Measurements from ENCODE around the gene IRF2BP1.

IRF2BP1 gene

DNA sequence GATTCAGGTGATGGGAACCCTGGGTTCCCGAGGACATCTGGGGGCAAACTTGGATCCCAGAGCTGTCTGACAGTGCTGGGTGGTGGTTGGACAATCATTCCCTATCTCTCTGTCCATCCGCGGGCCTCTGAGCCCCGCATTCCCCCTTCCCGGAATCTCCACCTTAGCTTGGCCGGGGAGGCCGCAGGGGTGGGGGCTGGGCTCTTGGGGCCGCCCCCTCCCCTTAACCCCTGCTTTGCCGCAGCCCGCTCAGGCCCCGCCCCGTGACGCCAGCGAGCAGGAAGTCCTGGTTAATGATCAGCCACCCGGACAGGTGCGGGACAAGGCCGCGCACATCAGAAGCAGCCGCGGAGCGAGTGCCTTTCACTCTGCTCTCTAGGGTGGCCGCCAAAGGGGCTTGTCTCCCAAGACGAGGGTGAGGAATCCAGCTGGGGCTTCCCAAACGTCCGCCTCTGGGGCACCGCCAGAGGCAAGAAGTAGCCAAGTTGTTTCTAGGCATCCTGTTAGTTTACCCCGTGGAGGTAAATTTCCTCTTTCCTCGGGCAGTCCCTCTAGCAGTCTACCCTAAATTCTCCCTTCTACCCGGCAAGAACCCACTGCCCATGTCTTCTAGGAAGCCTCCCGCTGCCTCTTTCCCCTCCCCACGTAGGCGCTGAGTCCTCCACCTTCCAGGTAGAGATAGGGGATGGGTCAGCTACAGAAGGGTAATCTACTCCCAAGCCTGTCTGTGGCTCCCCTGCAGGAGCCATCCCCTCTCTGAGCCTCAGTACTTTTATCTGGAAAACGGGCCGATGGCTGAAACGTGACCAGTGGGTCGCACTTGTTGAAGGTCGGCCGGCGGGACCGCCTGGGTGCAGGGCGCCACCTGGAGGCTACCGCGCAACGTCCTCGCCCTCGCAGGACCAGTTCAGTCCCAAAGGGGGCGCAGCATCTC is 3.0 kb downstream of the IRF2BP1 start:
- Histone ChIP-seq H2AFZ (ENCODE audit: low read depth, low read length) (no peak overlapping the region), H3K36me3 (ENCODE audit: insufficient read depth, low read length) (peaks cover 16% of the 10 kb centered on the region), H3K27me3 (ENCODE audit: insufficient read depth, low read length) (no peaks in the 10 kb centered on the region), H3K4me3 (ENCODE audit: low read length) (no peak overlapping the region), H3K9me3 (ENCODE audit: low read length) (no peaks in the 10 kb centered on the region), H3K4me1 (ENCODE audit: insufficient read depth, low read length) (peaks cover 20% of the 10 kb centered on the region)

DNA sequence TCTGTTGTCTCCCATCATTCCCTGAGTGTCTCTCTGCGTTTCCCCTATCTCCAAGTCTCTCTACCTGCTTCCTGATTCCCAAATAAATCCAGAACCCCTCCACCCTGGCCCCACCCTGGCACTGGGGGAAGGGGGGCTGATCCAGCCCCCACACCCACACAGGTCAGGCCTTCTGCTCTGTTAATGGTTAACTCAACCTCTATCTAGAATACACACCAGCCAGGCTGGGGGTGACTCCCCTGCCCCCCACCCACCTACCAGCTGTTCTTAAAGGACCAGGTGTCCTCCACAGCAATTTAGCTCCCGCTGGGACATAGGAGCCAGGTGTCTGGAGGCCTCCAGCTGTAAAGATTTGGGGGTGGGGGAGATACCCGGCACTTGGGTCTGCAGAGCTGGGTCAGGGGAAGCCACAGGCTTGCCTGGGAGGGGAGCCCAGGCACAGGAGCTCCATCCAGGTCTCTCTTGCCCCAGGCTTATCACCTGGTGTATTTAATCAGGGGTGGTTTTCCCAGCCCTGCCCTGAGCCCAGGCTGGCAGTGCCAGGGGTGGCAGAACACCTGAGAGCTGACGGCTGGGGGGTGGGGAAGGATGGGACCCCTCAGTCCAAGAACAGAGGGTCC is 3.9 kb downstream of the IRF2BP1 start:
- Histone ChIP-seq H3K36me3 (ENCODE audit: insufficient read depth, low read length) (peaks cover 16% of the 10 kb centered on the region), H3K9me3 (ENCODE audit: low read length) (no peaks in the 10 kb centered on the region), H3K4me1 (ENCODE audit: insufficient read depth, low read length) (peaks cover 19% of the 10 kb centered on the region), H3K27me3 (ENCODE audit: insufficient read depth, low read length) (no peaks in the 10 kb centered on the region), H3K4me3 (ENCODE audit: low read length) (no peak overlapping the region), H2AFZ (ENCODE audit: low read depth, low read length) (no peak overlapping the region)

DNA sequence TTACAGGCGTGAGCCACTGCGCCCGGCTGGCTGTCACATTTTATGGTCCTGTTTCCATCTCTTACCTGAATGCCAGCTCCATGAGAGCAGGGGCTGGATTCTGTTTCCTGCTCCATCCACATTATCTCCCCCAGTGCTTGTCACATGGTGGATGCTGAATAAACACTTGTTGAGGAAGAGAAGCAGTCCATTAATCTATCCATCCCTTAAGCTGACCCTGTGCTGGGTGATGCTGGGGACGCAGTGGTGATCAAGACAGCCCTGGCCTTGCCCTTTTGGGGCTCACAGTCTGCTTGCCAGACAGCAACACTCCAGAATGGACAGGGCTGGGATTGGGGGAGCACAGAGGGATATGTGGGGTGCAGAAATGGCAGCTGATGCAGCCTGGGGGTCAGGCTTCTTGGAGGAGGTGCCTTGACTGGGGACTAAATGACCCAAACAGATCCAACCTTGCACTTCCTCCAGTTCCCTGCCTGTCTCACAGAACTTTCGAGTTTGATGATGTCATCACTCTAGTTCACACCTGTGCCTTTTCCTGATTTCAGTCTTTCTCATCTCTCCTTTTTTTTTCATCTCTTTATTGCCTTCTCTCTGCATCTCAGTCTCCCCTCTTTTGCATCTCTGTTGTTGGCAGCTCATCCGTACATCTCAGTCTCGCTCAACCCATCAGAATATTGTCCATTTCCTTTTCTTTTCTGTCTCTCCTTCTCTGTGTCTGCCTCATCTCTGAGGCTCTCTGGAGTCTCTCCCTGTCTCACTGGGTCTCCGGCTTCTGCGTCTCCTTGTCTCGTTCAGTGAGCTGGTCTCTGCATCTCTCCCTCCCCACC is 4.6 kb downstream of the IRF2BP1 start:
- Histone ChIP-seq H3K36me3 (ENCODE audit: insufficient read depth, low read length) (peaks cover 16% of the 10 kb centered on the region), H3K27me3 (ENCODE audit: insufficient read depth, low read length) (no peaks in the 10 kb centered on the region), H3K4me3 (ENCODE audit: low read length) (no peak overlapping the region), H3K9me3 (ENCODE audit: low read length) (no peaks in the 10 kb centered on the region), H3K4me1 (ENCODE audit: insufficient read depth, low read length) (peaks cover 22% of the 10 kb centered on the region), H2AFZ (ENCODE audit: low read depth, low read length) (no peak overlapping the region)

DNA sequence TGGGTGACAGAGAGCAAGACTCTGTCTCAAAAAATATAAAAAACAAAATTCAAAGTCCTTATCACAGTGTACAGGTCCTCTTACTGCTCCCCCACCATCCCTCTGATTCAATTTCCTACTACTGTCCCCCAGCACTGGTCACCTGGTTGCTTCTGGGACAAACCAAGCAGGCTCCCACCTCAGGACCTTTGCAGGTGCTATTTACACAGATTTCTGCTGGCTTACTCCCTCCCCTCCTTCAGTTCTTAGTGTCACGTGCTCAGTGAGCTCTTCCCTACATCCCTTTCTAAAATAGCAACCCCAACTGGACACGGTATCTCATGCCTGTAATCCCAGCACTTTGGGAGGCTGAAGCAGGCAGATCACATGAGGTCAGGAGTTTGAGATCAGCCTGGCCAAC is 6.0 kb downstream of the IRF2BP1 start:
- Histone ChIP-seq H3K4me3 (ENCODE audit: low read length) (no peak overlapping the region), H3K9me3 (ENCODE audit: low read length) (no peaks in the 10 kb centered on the region), H3K27me3 (ENCODE audit: insufficient read depth, low read length) (no peaks in the 10 kb centered on the region), H3K36me3 (ENCODE audit: insufficient read depth, low read length) (peaks cover 16% of the 10 kb centered on the region), H2AFZ (ENCODE audit: low read depth, low read length) (no peak overlapping the region), H3K4me1 (ENCODE audit: insufficient read depth, low read length) (peaks cover 18% of the 10 kb centered on the region)

DNA sequence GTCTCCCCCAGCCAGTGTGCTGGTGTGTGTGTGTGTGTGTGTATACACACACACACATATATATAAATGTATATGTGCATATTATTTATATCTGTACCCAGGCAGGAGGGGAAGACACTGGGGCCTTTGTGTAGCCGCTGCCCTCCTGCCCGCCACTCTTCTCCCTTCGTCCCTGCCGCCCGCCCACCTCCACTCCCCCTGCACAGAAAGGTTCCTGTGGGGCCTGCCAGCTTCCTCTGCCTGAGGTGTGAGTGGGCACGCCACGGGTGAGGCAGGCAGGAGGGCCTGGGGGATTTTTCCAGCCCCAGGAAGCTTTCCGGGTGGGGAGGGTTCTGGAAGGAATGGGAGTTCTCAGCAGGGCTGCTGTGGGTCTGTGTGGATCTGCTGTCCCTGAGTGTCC is 6.9 kb downstream of the IRF2BP1 start:
- no peaks in the 10 kb centered on the region for H3K27me3 ChIP-seq (ENCODE audit: insufficient read depth, low read length)
- no peaks in the 10 kb centered on the region for H3K9me3 ChIP-seq (ENCODE audit: low read length)
- H2AFZ ChIP-seq (ENCODE audit: low read depth, low read length): no peak overlapping the region
- peaks cover 15% of the 10 kb centered on the region for H3K4me1 ChIP-seq (ENCODE audit: insufficient read depth, low read length)
- peaks cover 8% of the 10 kb centered on the region for H3K36me3 ChIP-seq (ENCODE audit: insufficient read depth, low read length)
- no peak overlapping the region for H3K4me3 ChIP-seq (ENCODE audit: low read length)

DNA sequence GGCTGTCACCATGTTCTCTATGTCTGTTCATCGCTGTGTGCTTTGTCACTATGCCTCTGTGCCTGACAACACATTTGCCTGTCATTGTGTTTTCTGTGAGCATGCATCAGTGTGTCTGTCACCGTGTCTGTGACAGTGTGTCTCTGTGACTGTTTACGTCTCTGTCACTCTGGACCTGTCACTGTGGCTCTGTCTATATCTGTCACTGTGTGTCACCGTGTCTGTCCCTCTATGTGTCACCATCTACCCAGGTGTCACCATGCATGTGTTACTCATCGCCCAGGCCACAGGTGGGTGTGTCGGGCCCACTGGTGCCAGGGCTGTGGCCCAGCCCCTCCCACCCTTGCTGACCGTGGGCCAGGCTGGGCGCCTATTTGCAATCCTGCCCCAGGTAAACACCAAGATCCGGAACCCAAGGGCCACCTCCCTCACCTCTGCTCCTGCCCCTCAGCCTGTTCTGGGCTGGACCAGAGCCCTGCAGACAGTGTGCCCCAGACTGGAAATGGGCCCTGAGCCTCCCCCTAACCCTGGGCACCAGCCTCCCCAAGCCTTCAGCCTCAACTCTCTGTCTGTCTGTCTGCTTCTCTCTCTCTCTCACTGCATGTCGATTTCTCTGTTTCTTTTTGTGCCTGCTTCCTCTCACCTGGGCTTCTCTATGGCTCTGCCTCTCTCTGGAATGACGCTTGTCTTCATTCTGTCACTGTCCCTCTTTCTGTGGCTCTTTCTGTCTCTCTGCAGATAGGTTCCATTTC is 7.7 kb downstream of the IRF2BP1 start:
- H3K4me3 ChIP-seq (ENCODE audit: low read length): no peak overlapping the region
- H3K9me3 ChIP-seq (ENCODE audit: low read length): no peaks in the 10 kb centered on the region
- H3K4me1 ChIP-seq (ENCODE audit: insufficient read depth, low read length): peaks cover 14% of the 10 kb centered on the region
- no peak overlapping the region for H2AFZ ChIP-seq (ENCODE audit: low read depth, low read length)
- H3K27me3 ChIP-seq (ENCODE audit: insufficient read depth, low read length): no peaks in the 10 kb centered on the region
- H3K36me3 ChIP-seq (ENCODE audit: insufficient read depth, low read length): peaks cover 3% of the 10 kb centered on the region

DNA sequence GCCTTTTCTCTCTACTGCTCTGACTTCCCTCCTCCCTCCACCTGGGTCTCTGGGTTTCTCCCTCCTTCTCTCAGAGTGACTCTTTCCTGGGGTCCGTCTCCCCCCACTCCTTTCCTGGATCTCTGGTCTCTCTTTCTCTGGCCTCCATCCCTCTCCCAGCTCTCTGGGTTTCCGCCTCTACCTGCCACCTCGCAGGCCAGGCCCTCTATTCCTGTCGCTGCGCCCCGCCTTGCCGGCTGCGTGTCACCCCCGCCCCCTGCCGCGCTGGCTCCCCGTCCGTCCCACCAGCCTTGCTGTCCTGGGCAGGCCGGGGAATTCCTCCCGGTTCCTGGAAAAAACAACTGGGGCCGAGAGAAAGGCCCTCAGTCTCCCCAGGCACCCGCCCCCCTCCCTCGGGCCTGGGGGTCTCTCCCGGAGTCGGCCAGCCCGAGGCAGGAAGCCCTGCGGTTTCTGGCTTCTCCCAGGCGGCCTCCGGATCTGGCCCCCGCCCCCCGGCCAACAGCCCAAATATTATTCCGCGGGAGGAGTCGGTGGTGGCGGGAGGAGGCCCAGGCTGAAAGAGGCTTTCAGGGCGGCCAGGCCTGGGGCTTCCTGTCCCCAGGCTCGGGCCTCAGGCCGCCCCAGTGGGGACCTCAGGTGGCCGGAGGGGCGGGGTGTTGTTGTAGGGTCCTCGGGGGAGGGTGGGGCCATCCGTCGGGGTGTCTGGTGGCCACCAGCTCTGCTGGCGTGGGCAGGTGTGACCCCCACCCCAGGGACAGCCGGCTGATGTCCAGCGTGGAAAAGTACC is 9.3 kb downstream of the IRF2BP1 start:
- H2AFZ ChIP-seq (ENCODE audit: low read depth, low read length): peak overlapping the region; percentile 88
- no peaks in the 10 kb centered on the region for H3K36me3 ChIP-seq (ENCODE audit: insufficient read depth, low read length)
- peaks cover 14% of the 10 kb centered on the region for H3K4me1 ChIP-seq (ENCODE audit: insufficient read depth, low read length)
- H3K27me3 ChIP-seq (ENCODE audit: insufficient read depth, low read length): no peaks in the 10 kb centered on the region
- no peaks in the 10 kb centered on the region for H3K9me3 ChIP-seq (ENCODE audit: low read length)
- H3K4me3 ChIP-seq (ENCODE audit: low read length): no peak overlapping the region

DNA sequence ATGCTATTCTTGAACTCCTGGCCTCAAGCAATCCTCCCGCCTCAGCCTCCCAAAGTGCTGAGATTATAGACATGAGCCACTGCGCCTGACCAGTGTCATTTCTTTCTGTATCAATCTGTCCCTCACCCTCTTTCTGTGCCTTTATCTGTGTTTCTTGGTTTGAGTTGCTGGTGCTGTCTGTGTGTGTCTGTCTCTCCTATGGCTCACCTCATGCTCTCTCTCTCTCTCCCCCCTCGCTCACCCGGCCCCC is 9.9 kb downstream of the IRF2BP1 start:
- Histone ChIP-seq H3K4me3 (ENCODE audit: low read length) (no peak overlapping the region), H3K9me3 (ENCODE audit: low read length) (no peaks in the 10 kb centered on the region), H2AFZ (ENCODE audit: low read depth, low read length) (peak overlapping the region; percentile 88), H3K36me3 (ENCODE audit: insufficient read depth, low read length) (no peaks in the 10 kb centered on the region), H3K4me1 (ENCODE audit: insufficient read depth, low read length) (peaks cover 14% of the 10 kb centered on the region), H3K27me3 (ENCODE audit: insufficient read depth, low read length) (no peaks in the 10 kb centered on the region)

DNA sequence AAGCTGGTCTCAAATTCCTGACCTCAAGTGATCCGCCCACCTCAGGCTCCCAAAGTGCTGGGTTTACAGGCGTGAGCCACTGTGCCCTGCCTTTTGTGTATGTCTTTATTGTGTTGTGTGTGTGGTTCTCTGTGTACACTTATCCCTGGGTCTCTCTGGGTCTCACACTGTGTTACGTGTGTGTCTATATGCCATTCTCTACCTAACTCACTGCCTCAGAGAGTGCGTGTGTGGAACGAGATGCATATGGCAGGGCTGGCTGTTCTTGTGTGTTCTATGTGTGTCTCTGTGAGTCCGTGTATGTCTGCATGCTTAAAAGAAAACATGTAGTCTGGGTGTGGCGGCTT is 11.3 kb downstream of the IRF2BP1 start:
- Histone ChIP-seq H3K36me3 (ENCODE audit: insufficient read depth, low read length) (no peaks in the 10 kb centered on the region), H3K9me3 (ENCODE audit: low read length) (no peaks in the 10 kb centered on the region), H3K4me1 (ENCODE audit: insufficient read depth, low read length) (peaks cover 14% of the 10 kb centered on the region)

DNA sequence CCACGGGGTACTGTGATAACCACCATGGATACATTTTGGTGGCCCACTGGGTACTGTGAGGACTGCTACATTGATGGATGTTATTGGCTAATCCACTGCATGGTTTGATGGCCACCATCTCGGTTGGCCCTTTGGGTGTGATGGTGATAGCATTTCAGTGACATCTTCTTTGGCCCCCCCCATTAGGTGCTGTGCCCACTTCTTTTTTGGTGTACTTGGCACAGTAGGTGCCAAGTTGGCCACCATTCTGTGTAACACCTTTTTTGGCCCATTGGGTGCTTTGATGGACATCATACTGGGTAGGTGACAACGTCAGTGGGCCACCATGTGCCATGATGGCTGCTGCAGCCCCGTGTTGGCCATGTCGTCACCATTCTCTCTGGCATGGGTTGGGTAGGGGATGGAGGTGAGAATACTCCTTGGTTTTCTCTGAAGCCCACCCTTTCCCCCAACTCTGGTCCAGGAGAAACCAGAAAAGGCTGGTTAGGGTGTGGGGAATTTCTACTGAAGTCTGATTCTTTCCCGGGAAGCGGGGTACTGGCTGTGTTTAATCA is 12.6 kb downstream of the IRF2BP1 start:
- Histone ChIP-seq H3K4me1 (ENCODE audit: insufficient read depth, low read length) (peaks cover 14% of the 10 kb centered on the region), H3K9me3 (ENCODE audit: low read length) (no peaks in the 10 kb centered on the region), H3K27me3 (ENCODE audit: insufficient read depth, low read length) (no peaks in the 10 kb centered on the region), H2AFZ (ENCODE audit: low read depth, low read length) (no peak overlapping the region), H3K4me3 (ENCODE audit: low read length) (no peak overlapping the region), H3K36me3 (ENCODE audit: insufficient read depth, low read length) (no peaks in the 10 kb centered on the region)

More for the DNA sequence above, 11.3 kb downstream of the IRF2BP1 start:
- no peaks in the 10 kb centered on the region for H3K27me3 ChIP-seq (ENCODE audit: insufficient read depth, low read length)
- H2AFZ ChIP-seq (ENCODE audit: low read depth, low read length): no peak overlapping the region
- no peak overlapping the region for H3K4me3 ChIP-seq (ENCODE audit: low read length)

DNA sequence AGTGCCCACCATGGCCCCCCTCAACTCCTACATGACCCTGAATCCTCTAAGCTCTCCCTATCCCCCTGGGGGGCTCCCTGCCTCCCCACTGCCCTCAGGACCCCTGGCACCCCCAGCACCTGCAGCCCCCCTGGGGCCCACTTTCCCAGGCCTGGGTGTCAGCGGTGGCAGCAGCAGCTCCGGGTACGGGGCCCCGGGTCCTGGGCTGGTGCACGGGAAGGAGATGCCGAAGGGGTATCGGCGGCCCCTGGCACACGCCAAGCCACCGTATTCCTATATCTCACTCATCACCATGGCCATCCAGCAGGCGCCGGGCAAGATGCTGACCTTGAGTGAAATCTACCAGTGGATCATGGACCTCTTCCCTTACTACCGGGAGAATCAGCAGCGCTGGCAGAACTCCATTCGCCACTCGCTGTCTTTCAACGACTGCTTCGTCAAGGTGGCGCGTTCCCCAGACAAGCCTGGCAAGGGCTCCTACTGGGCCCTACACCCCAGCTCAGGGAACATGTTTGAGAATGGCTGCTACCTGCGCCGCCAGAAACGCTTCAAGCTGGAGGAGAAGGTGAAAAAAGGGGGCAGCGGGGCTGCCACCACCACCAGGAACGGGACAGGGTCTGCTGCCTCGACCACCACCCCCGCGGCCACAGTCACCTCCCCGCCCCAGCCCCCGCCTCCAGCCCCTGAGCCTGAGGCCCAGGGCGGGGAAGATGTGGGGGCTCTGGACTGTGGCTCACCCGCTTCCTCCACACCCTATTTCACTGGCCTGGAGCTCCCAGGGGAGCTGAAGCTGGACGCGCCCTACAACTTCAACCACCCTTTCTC is 13.6 kb downstream of the IRF2BP1 start:
- no peaks in the 10 kb centered on the region for H3K27me3 ChIP-seq (ENCODE audit: insufficient read depth, low read length)
- H2AFZ ChIP-seq (ENCODE audit: low read depth, low read length): no peak overlapping the region
- H3K4me3 ChIP-seq (ENCODE audit: low read length): no peak overlapping the region
- H3K36me3 ChIP-seq (ENCODE audit: insufficient read depth, low read length): no peaks in the 10 kb centered on the region
- H3K9me3 ChIP-seq (ENCODE audit: low read length): no peaks in the 10 kb centered on the region
- H3K4me1 ChIP-seq (ENCODE audit: insufficient read depth, low read length): peaks cover 14% of the 10 kb centered on the region
